DOHH2 (cell line): Measurements from ENCODE around the gene B3GNT9.
"Not testable (repeated sequence)": the region's sequence is repeated elsewhere in the genome, so short reads cannot be mapped to it uniquely, and the experiment has no call there.

Source experiments
- H3F3A ChIP-seq: fragments of 200-600 bp; sonication (generic), shearing (Covaris generic); 2 replicates; pipeline ENCODE4 v1.6.0; 2016; ENCODE audit warnings: antibody characterized with exemption, mild to moderate bottlenecking; ENCODE audit not compliant: control insufficient read depth, insufficient read depth
- H3K27ac ChIP-seq: fragments of 200-600 bp; sonication (generic); 2 replicates; pipeline ENCODE4 v1.5.1; 2014; ENCODE audit warnings: low read depth, mild to moderate bottlenecking, low read length, moderate library complexity
- H3K27me3 ChIP-seq: fragments of 200-600 bp; sonication (generic); 2 replicates; pipeline ENCODE4 v1.6.1; 2014; ENCODE audit warnings: mild to moderate bottlenecking, low read length, mixed read lengths; ENCODE audit not compliant: control insufficient read depth
- H3K36me3 ChIP-seq: fragments of 200-600 bp; sonication (generic); 2 replicates; pipeline ENCODE4 v1.6.1; 2014; ENCODE audit warnings: mild to moderate bottlenecking, low read length, moderate library complexity, mixed read lengths; ENCODE audit not compliant: control insufficient read depth
- H3K4me1 ChIP-seq: fragments of 200-600 bp; sonication (generic); 2 replicates; pipeline ENCODE4 v1.6.1; 2014; ENCODE audit warnings: mild to moderate bottlenecking, low read length, mixed read lengths; ENCODE audit not compliant: control insufficient read depth
- H3K4me2 ChIP-seq: fragments of 200-600 bp; sonication (generic); 2 replicates; pipeline ENCODE4 v1.6.0; 2014; ENCODE audit warnings: mild to moderate bottlenecking, low read length, moderate library complexity
- H3K4me3 ChIP-seq: fragments of 200-600 bp; sonication (generic); 2 replicates; pipeline ENCODE4 v1.5.1; 2014; ENCODE audit warnings: mild to moderate bottlenecking, low read length, mixed read lengths
- H3K79me2 ChIP-seq: fragments of 200-600 bp; sonication (generic); 2 replicates; pipeline ENCODE4 v1.6.1; 2014; ENCODE audit warnings: mild to moderate bottlenecking, low read length, mixed read lengths; ENCODE audit not compliant: control insufficient read depth
- H3K9me2 ChIP-seq: fragments of 200-600 bp; sonication (generic); replicated peaks from 2 replicates; pipeline ENCODE4 v1.6.1; 2014; ENCODE audit warnings: mild to moderate bottlenecking, low read length, mixed read lengths; ENCODE audit not compliant: control insufficient read depth
- H3K9me3 ChIP-seq: fragments of 200-600 bp; sonication (generic); 2 replicates; pipeline ENCODE4 v1.6.1; 2014; ENCODE audit warnings: antibody characterized with exemption, low read length, mixed read lengths; ENCODE audit not compliant: control insufficient read depth, insufficient read depth
- H4K20me1 ChIP-seq: fragments of 200-600 bp; sonication (generic); 2 replicates; pipeline ENCODE4 v1.6.0; 2014; ENCODE audit warnings: low read depth, mild to moderate bottlenecking, antibody characterized with exemption, low read length, moderate library complexity; ENCODE audit not compliant: control insufficient read depth, insufficient read depth
- CTCF ChIP-seq: fragments of 200-600 bp; sonication (generic); IDR thresholded peaks from one replicate; pipeline ENCODE4 v1.5.1; 2014; ENCODE audit warnings: antibody characterized with exemption, mild to moderate bottlenecking, low read depth, low read length; ENCODE audit not compliant: poor library complexity, severe bottlenecking
- EZH2phosphoT487 ChIP-seq: fragments of 200-600 bp; sonication (generic); IDR thresholded peaks from 2 replicates; pipeline ENCODE4 v1.6.1; 2017; ENCODE audit warnings: borderline replicate concordance, mild to moderate bottlenecking, antibody characterized with exemption, low read length, moderate library complexity, mixed read lengths

The B3GNT9 gene

GRCh38 chr16:67128887-67129286 is 21.9 kb downstream of the B3GNT9 start:
- H3K27ac ChIP-seq = no peak overlapping the region
- H3F3A ChIP-seq = no peaks in the 10 kb centered on the region; the same call in 1 of the 2 replicates
- H3K79me2 ChIP-seq = no peaks in the 10 kb centered on the region
- H4K20me1 ChIP-seq = no peaks in the 10 kb centered on the region
- H3K9me2 ChIP-seq = no peaks in the 10 kb centered on the region
- no peaks in the 10 kb centered on the region for H3K9me3 ChIP-seq
- no peak overlapping the region for H3K4me3 ChIP-seq
- peaks cover 23% of the 10 kb centered on the region for H3K36me3 ChIP-seq
- no peaks in the 10 kb centered on the region for H3K4me1 ChIP-seq
- TF ChIP-seq CTCF (no peak), EZH2phosphoT487 (no peak)
- no peak overlapping the region for H3K4me2 ChIP-seq
- H3K27me3 ChIP-seq = no peaks in the 10 kb centered on the region

- Histone ChIP-seq H3K4me2 (no peak overlapping the region), H3K36me3 (peaks cover 26% of the 10 kb centered on the region), H3F3A (no peaks in the 10 kb centered on the region; the same call in 1 of the 2 replicates), H3K4me3 (no peak overlapping the region), H3K9me2 (no peaks in the 10 kb centered on the region), H3K9me3 (no peaks in the 10 kb centered on the region), H3K27me3 (no peaks in the 10 kb centered on the region), H4K20me1 (no peaks in the 10 kb centered on the region), H3K4me1 (no peaks in the 10 kb centered on the region), H3K27ac (no peak overlapping the region), H3K79me2 (no peaks in the 10 kb centered on the region)
- no peak for TF ChIP-seq CTCF
Observed at GRCh38 chr16:67128417-67128816, 22.4 kb downstream of the B3GNT9 start.

- H3K9me2 ChIP-seq, H3K79me2 ChIP-seq, H3K4me3 ChIP-seq, H3K27ac ChIP-seq, H3K27me3 ChIP-seq, H3K4me2 ChIP-seq, H4K20me1 ChIP-seq, H3K9me3 ChIP-seq, H3K4me1 ChIP-seq, H3F3A ChIP-seq: not testable (repeated sequence)
- peaks cover 23% of the 10 kb centered on the region for H3K36me3 ChIP-seq
Observed at GRCh38 chr16:67122799-67123198, 28.0 kb downstream of the B3GNT9 start.

GRCh38 chr16:67120025-67120424 is 30.8 kb downstream of the B3GNT9 start:
- no peaks in the 10 kb centered on the region for H3K9me3 ChIP-seq
- no peaks in the 10 kb centered on the region for H3K4me1 ChIP-seq
- TF ChIP-seq EZH2phosphoT487 = no peak
- no peaks in the 10 kb centered on the region for H3K9me2 ChIP-seq
- H3K27ac ChIP-seq = no peak overlapping the region
- H3K79me2 ChIP-seq = peaks cover 25% of the 10 kb centered on the region
- H3K36me3 ChIP-seq = peaks cover 19% of the 10 kb centered on the region
- no peaks in the 10 kb centered on the region for H3F3A ChIP-seq
- H3K4me3 ChIP-seq = no peak overlapping the region
- H3K27me3 ChIP-seq = no peaks in the 10 kb centered on the region
- H3K4me2 ChIP-seq = no peak overlapping the region
- no peaks in the 10 kb centered on the region for H4K20me1 ChIP-seq
